HG03064 (cell line): Measurements from ENCODE around the gene ARSJ.
A peak's percentile ranks its signal among the peaks of the same experiment; 100 is the strongest.

Experiments
- ATAC-seq: cut with Tn5 transposase; IDR thresholded peaks from one replicate; pipeline ENCODE4 v1.9.1; 2021; ENCODE audit warnings: low read depth; ENCODE audit not compliant: unreplicated experiment

The ARSJ gene

GRCh38 chr4:113905301-113905700 is 74.1 kb downstream of the ARSJ start:
- ATAC-seq: no peak

- no peak for ATAC-seq
Measured at GRCh38 chr4:113904877-113905276, 74.6 kb downstream of the ARSJ start.

- ATAC-seq: no peak
Measured at GRCh38 chr4:113901994-113902787, 77.3 kb downstream of the ARSJ start.

DNA sequence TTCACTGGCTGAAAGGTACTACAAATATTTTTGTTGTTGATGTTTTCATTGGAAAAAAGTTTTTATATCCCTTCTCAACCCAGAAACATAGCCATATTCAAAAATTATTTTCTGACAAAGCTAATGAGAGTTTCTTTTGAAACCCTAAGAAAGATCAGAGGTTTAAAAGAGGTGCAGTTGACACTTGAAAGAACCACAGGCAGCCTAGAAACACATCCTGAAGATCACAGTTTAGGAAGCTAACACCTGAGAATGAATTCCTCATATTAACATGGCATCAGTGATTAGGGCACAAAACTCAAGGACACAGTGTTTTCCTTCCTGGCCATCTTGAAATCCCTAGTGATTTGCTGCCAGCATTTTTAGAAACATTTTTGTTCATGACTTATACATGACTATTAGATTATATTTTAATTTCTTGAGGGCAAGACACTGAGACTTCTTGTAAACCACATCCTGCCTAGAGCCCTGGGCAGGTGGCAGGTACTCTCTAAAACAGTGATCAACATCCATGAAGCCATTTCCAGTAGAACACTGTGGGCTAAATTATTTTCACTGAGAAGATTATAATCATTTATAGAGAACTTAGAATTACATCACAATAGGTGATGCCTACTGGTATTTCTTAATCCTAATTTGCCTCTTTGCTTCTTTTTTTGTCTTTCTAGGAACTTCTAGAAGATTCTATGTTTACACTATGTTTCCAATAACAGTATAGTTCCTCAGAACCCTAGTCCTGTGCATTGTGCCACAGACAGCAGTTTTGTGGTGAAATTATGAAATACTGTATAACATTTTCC is 80.0 kb downstream of the ARSJ start:
- peak; percentile 98 for ATAC-seq

GRCh38 chr4:113893546-113893945 is 85.9 kb downstream of the ARSJ start:
- no peak for ATAC-seq

GRCh38 chr4:113888006-113888405 is 91.4 kb downstream of the ARSJ start:
- ATAC-seq: no peak

DNA sequence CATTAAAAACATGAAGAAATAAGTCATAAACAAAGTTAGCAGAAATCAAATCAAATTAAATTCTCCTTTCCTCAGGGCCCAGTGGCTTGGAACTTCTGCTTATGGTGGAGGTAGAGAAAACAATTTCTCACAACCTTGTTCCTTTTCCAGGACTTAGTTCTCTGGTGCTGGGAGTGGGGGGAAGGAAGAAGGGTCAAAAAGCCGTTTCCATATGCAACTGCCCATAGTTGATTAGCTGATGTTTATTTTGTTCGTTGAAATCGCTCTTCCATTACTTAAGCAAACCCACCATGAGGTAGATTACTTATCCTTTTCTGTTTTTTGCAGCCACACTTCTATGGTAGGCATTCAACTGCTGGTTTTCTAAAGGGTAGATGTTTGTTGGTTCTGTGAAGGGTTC is 94.2 kb downstream of the ARSJ start:
- no peak for ATAC-seq

GRCh38 chr4:113884655-113885054 is 94.8 kb downstream of the ARSJ start:
- ATAC-seq: no peak

- ATAC-seq: no peak
Measured at GRCh38 chr4:113882668-113883067, 96.8 kb downstream of the ARSJ start.

DNA sequence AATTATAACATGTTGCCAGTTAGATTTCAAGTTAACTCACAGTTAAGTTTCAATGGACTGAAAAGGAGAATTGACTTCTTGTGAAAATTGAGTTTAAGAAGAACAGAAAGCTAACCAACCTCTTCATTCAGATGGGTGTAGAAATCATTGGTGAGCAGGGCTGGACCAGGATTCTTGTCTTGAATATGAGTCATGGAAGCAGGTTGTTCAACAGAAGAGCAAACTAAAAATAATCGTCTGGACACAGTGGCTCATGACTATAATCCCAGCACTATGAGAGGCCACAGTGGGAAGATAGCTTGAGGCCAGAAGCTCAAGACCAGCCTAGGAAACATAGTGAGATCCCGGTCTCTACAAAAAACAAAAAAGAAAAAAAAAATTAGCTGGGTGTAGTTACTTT is 98.2 kb downstream of the ARSJ start:
- ATAC-seq: no peak

DNA sequence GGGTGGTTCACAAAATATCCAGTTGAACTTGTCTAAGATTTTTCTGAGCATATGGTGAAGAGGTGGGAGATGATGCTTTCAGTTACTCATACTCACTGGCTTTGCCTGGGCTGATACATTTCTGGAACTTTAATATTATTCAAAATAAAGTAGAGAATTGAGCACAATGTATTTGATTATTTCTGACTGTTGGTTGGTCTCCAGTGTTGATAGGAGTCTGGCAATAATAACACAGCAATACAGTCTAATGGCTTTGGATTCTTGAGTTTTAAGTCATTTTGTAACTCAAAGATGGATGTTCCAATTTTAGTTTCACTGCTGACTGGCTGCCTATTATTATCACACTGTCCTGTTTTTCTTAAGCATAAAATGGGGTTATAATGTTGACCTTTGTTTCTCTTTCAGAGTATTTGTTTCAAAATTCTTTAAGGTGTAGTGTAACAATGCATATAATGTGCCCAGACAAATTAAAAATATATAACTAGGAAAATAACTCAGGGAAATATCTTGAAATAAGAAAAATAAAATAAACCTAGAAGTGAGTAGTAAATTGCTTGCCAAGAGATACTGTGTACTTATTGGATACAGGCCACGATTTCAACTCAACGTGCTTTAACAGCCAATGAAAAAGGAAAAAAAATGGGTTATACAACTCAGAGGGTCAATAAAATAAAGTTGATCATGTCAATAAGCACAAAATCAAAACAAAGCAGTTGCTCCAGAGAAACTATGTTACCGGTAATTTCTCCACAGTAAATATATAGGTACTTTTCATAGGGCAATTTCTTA is 99.0 kb downstream of the ARSJ start:
- no peak for ATAC-seq

DNA sequence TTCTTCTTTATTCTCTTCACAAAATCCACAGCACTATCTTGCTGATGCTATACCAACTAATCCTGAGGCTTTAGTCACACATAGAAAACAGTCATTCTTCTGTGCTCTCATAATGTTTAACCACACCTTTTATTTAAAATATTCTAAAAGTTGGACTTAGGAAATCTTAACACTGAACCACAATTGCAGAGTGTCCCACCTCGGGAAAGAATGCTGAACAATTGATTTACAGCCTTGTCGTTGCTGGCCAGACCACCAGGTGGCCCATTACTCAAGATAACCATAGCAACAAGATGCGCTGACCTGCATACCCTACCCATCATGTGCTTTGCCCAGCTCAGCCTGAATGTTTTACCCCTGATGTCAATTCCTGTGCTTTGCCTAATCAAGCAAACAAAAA is 100.8 kb downstream of the ARSJ start:
- ATAC-seq: no peak

DNA sequence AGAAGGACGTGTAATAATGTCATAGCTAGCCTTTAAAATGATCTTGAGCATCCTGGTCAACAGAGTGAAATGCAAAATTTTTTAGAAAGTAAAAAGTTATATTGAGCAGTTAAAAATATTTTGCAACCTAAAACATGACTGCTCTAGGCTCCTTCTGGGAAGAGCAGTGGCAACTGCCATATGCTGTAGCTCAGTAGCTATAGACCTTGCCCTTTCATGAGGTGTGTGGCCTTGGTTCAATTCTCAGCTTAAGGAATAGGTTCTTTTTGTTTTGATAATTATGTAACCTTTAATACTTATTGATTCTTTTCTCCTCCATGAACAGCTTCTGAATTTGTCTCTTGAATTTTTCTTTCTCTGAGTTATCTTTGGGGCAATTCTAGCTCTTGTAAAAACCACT is 105.0 kb downstream of the ARSJ start:
- ATAC-seq: no peak

DNA sequence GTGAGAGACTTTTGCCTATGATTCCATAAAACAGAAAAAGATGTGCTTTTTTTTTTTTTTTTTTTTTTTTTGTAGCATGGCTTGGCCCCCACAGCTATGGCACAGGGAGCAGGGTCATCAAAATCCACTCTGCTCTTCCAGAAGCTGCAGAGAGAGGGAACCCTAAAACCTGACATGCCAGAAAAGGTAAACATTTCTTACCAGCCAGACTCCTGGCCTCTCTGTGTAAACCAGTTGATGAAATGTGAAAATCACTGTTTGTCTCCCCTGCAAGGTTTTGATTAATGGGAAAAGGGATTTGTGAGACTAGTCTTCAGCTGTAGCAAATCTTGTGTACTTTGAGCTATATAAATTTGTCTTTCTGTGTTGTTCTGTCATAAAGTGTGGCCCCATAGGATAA is 105.9 kb downstream of the ARSJ start:
- no peak for ATAC-seq

- ATAC-seq: no peak
Measured at GRCh38 chr4:113872426-113873260, 106.8 kb downstream of the ARSJ start.

DNA sequence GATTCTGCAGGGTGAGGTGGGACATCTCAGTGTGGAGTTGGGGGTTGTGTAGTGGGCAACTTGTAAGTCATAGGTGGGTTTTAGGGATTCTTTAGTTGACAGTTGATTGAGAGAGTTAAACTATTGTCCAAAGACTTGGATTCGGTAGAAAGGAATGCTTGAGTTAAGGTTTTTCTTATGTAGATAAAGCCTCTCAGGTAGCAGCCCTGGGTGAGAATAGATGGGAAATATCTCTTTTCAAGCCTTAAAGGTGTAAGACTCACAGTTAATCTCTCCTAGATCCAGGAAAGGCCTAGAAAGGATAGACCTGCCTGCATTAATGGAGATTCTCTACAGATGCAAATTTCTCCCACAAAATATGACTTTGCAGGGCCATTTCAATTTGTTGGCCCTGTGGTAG is 108.4 kb downstream of the ARSJ start:
- no peak for ATAC-seq

- peak; percentile 80 for ATAC-seq
Measured at GRCh38 chr4:113869743-113870375, 109.6 kb downstream of the ARSJ start.

DNA sequence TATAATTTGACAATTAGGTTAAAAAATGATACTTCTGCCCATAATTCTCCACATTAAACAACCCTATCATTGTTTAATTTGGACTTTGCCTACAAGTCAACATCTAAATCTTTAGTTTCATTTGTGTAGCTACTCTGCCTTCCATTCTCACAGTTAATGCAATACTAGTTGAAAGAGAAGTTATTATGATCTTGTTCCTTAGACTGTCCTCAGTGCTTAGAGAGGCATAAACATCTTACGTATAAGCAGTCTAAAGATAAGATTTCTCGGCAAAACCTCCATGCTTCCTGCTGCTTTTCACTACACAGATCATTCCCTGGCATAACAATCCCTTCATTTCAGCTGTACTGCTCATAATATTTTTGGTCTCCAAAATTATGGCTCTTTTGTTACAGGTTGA is 112.8 kb downstream of the ARSJ start:
- no peak for ATAC-seq

DNA sequence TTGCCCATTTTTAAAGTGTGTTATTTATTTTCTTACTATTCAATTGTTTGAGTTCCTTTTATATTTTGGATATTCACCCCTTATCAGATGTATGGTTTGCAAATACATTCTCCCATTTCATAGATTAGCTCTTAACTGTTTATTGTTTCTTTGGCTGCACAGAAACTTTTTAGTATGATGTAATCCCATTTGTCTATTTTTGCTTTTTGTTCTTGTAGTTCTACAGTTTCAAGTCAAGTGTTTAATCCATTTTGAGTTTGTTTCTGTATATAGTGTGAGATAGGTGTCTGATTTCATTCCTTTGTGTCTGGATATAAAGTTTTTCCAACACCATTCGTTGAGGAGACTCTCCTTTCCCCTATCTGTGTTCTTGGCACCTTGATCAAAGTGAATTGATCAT is 120.5 kb downstream of the ARSJ start:
- ATAC-seq: no peak

DNA sequence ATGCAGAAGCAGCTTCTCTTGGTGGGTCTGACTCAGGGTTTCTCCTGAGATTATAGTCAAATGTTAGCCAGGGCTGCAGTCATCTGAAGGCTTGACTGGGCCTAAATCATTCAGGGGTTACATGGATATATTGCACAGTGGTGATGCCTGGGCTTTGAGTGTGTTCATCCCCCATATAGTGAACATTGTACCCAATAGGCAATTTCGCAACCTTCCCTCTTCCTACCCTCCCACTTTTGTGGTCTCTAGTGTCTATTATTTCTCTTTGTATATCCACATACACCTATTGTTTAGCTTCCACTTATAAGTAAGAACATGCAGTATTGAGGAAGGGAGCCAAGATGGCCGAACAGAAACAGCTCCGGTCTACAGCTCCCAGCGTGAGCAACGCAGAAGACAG is 127.6 kb downstream of the ARSJ start:
- no peak for ATAC-seq
